Measurements from ENCODE around the gene MCM5. TPM values are rescaled to one million over a fixed set of nuclear protein-coding genes. Genes with fewer than 3 reads are reported as not detected.

Gene MCM5
- total and polyA plus RNA-seq, 4 donors = 6.7 to 104 (median 8.8) TPM

GRCh38 chr22:35384527-35384926 lies 15.4 kb upstream of the MCM5 start:
- Histone ChIP-seq H3K27me3 (ENCODE audit: control insufficient read depth in 4 of 4, insufficient read depth in 4 of 4, low read length in 3 of 4) (no peaks in the 10 kb centered on the region), H3K27ac (ENCODE audit: low read depth in 1 of 2, low read length in 2 of 2) (peak overlapping the region in 1 of 2 donors; percentile 22), H3K9me3 (ENCODE audit: control insufficient read depth in 4 of 4, low read length in 3 of 4) (no peaks in the 10 kb centered on the region), H3K4me3 (ENCODE audit: low read depth in 1 of 3, low read length in 3 of 3) (peak overlapping the region in 2 of 3 donors; percentile 13 to 34), H3K36me3 (ENCODE audit: control insufficient read depth in 4 of 4, insufficient read depth in 3 of 4, low read depth in 1 of 4, low read length in 3 of 4) (peaks cover 9 to 21% (median 12%) of the 10 kb centered on the region in 4 donors), H3K9ac (ENCODE audit: low read depth in 1 of 2, low read length in 2 of 2) (no peak overlapping the region), H3K4me1 (ENCODE audit: control insufficient read depth in 4 of 4, insufficient read depth in 4 of 4, low read length in 3 of 4) (peaks cover 15 to 39% (median 32%) of the 10 kb centered on the region in 4 donors)
- 68% methylated on average over 4 of the region's 4 CpGs for WGBS
- DNase-seq (ENCODE audit: low spot score) = no peak
- TF ChIP-seq JUND (IDR thresholded peaks at IDR 0.05) = no peak
- TF ChIP-seq MAX (IDR thresholded peaks at IDR 0.05) = no peak
- TF ChIP-seq SP1 (IDR thresholded peaks at IDR 0.05) = no peak
- no peak for TF ChIP-seq GABPA (IDR thresholded peaks at IDR 0.05 in 1 of 2, conservative IDR thresholded peaks at IDR 0.05 in 1 of 2)
- no peak for TF ChIP-seq REST (IDR thresholded peaks at IDR 0.05)
- no peak for TF ChIP-seq ATF3 (IDR thresholded peaks at IDR 0.05)
- TF ChIP-seq CTCF (IDR thresholded peaks at IDR 0.05; ENCODE audit: low read depth, low read length, missing input control) = no peak
- TF ChIP-seq ZBTB33 (IDR thresholded peaks at IDR 0.05) = no peak
- no peak for TF ChIP-seq RAD21 (IDR thresholded peaks at IDR 0.05)
- no peak for TF ChIP-seq TAF1 (conservative IDR thresholded peaks at IDR 0.05)
- no peak for TF ChIP-seq RXRA (IDR thresholded peaks at IDR 0.05)
- no peak for TF ChIP-seq HNF4G (IDR thresholded peaks at IDR 0.05)
- TF ChIP-seq FOXA2 (IDR thresholded peaks at IDR 0.05) = no peak
- no peak for TF ChIP-seq EGR1 (IDR thresholded peaks at IDR 0.05; ENCODE audit: low read depth in 2 of 2)
- TF ChIP-seq HNF4A (conservative IDR thresholded peaks at IDR 0.05) = no peak
- no peak for TF ChIP-seq NR2F2 (IDR thresholded peaks at IDR 0.05)
- TF ChIP-seq FOXA1 (IDR thresholded peaks at IDR 0.05) = no peak
- no peak for TF ChIP-seq YY1 (IDR thresholded peaks at IDR 0.05)

Measured in liver (tissue), 9 donors.